GM12878 (cell line): ENCODE measurements around the gene CYB5D1. TPM values are rescaled to one million over a fixed set of nuclear protein-coding genes. Genes with fewer than 3 reads are reported as not detected.
A peak's percentile ranks its signal among the peaks of the same experiment; 100 is the strongest.

Experiments
- CEBPB ChIP-seq, 2 experiments: fragments of 150-350 bp in 1 of 2; IDR thresholded peaks; 2 replicates each; pipeline ENCODE4 v1.6.1; 2012 to 2014; ENCODE audit warnings: low read depth in 2 of 2, low read length in 2 of 2, borderline replicate concordance in 1 of 2, inconsistent platforms in 1 of 2
- MYC ChIP-seq: IDR thresholded peaks from 2 replicates; pipeline ENCODE4 v1.6.1; 2011; ENCODE audit warnings: mild to moderate bottlenecking, low read length, moderate library complexity, inconsistent platforms; ENCODE audit not compliant: insufficient read depth, insufficient replicate concordance, insufficient read length, severe bottlenecking
- RAD51 ChIP-seq: fragments of 450-650 bp; IDR thresholded peaks from 2 replicates; pipeline ENCODE4 v1.6.1; 2016; ENCODE audit warnings: moderate library complexity, mild to moderate bottlenecking, inconsistent platforms
- RB1 ChIP-seq: fragments of 450-650 bp; formaldehyde crosslinking; IDR thresholded peaks from 2 replicates; pipeline ENCODE4 v1.6.1; 2017; ENCODE audit warnings: mild to moderate bottlenecking, borderline replicate concordance
- SMAD5 ChIP-seq: IDR thresholded peaks from 2 replicates; pipeline ENCODE4 v1.6.1; 2016; ENCODE audit warnings: antibody characterized with exemption, low read depth
- polyA plus RNA-seq, 11 experiments: library from polyadenylated mRNA; depleted of rRNA in 4 of 11; unstranded in 6 of 11; stranded (reverse) in 5 of 11; fragments of >200 nt; fragmentation: Nextera tagmentation in 4 of 11; fragmentation: Illumina TruSeq in 1 of 11; extraction: Ambion mirVana in 4 of 11; extraction: Trizol in 1 of 11; gene quantifications; 1 replicate in 1 of 11; 2 replicates in 10 of 11; pipeline versions ENCODE4 v1.2.1 to v1.2.3, GENCODE V29; 2011 to 2016; ENCODE audit warnings: inconsistent platforms in 2 of 11, missing spikeins in 2 of 11, low read depth in 1 of 11
- total RNA-seq, 4 experiments: library from RNA; depleted of rRNA in 3 of 4; stranded (reverse); fragments of >200 nt in 3 of 4; fragmentation: Illumina TruSeq in 1 of 4; extraction: Trizol in 1 of 4; gene quantifications; 2 replicates each; pipeline versions ENCODE4 v1.2.1 to v1.2.3, GENCODE V29; 2013 to 2021
- TF ChIP-seq, protein P1 (sequence below): IDR thresholded peaks from 2 replicates; pipeline ENCODE4 v1.6.1; 2011; ENCODE audit warnings: borderline replicate concordance, low read depth, mild to moderate bottlenecking, moderate library complexity, low read length; ENCODE audit not compliant: insufficient read depth, poor library complexity, severe bottlenecking
- TF ChIP-seq, protein P2 (sequence below): IDR thresholded peaks from 2 replicates; pipeline ENCODE4 v1.6.1; 2012; ENCODE audit warnings: low read length, inconsistent platforms
- TF ChIP-seq, protein P3 (sequence below): fragments of 450-650 bp; IDR thresholded peaks from 2 replicates; pipeline ENCODE4 v1.6.1; 2017; ENCODE audit warnings: mild to moderate bottlenecking, low read depth, inconsistent platforms; ENCODE audit not compliant: poor library complexity, severe bottlenecking

The CYB5D1 gene
- total and polyA plus RNA-seq, 10 of the 15 experiments (the other 5 are each of a cell fraction or from before 2014, with no cell fraction given) = 1.6 to 8.7 (median 6.4) TPM

DNA sequence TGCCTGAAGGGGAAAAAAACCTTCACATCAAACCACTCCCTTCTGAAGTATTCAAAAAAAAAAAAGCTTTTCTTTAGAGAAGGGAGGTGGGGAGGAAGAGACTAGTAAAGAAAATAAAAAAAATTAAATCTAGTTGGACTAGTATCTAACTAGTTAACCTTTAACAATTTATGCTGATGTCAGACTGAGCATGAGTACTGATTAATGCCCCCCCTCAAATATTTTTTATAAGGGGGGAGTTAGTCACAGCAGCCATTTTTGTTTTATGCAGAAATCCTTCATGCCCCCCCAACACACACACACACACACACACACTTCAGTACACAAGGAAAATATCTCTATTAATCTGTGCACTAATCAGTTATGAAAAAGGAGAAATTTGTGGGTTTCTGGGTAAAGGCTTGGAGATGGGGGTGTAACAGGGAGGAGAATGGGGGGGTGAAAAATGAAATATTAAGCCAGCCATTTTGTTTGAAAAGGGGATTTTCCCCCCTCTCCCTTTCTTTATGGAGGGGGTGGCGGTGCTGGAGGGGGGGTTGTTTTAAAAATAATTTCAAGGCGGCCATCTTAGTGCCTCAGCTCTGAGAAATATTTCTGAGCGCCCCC, 26.1 kb downstream of the CYB5D1 start (continued):
- TF ChIP-seq, protein P1, sequence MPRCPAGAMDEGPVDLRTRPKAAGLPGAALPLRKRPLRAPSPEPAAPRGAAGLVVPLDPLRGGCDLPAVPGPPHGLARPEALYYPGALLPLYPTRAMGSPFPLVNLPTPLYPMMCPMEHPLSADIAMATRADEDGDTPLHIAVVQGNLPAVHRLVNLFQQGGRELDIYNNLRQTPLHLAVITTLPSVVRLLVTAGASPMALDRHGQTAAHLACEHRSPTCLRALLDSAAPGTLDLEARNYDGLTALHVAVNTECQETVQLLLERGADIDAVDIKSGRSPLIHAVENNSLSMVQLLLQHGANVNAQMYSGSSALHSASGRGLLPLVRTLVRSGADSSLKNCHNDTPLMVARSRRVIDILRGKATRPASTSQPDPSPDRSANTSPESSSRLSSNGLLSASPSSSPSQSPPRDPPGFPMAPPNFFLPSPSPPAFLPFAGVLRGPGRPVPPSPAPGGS = no peak
- TF ChIP-seq MYC (no peak), RB1 (peak; percentile 39; the same call in 1 of the 2 replicates), SMAD5 (no peak), RAD51 (peak; percentile 43; the same call in 1 of the 2 replicates), CEBPB (IDR thresholded peaks at IDR 0.05; ENCODE audit: borderline replicate concordance in 1 of 2, low read depth in 2 of 2, low read length in 2 of 2) (no peak)
- TF ChIP-seq, protein P2, sequence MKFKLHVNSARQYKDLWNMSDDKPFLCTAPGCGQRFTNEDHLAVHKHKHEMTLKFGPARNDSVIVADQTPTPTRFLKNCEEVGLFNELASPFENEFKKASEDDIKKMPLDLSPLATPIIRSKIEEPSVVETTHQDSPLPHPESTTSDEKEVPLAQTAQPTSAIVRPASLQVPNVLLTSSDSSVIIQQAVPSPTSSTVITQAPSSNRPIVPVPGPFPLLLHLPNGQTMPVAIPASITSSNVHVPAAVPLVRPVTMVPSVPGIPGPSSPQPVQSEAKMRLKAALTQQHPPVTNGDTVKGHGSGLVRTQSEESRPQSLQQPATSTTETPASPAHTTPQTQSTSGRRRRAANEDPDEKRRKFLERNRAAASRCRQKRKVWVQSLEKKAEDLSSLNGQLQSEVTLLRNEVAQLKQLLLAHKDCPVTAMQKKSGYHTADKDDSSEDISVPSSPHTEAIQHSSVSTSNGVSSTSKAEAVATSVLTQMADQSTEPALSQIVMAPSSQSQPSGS = peak; percentile 12; the same call in 1 of the 2 replicates
- TF ChIP-seq, protein P3, sequence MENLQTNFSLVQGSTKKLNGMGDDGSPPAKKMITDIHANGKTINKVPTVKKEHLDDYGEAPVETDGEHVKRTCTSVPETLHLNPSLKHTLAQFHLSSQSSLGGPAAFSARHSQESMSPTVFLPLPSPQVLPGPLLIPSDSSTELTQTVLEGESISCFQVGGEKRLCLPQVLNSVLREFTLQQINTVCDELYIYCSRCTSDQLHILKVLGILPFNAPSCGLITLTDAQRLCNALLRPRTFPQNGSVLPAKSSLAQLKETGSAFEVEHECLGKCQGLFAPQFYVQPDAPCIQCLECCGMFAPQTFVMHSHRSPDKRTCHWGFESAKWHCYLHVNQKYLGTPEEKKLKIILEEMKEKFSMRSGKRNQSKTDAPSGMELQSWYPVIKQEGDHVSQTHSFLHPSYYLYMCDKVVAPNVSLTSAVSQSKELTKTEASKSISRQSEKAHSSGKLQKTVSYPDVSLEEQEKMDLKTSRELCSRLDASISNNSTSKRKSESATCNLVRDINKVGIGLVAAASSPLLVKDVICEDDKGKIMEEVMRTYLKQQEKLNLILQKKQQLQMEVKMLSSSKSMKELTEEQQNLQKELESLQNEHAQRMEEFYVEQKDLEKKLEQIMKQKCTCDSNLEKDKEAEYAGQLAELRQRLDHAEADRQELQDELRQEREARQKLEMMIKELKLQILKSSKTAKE = peak; percentile 80
